Psoas muscle (tissue), 8 donors: ENCODE results near the gene SH3GLB2. TPM values are rescaled to one million over a fixed set of nuclear protein-coding genes. Genes with fewer than 3 reads are reported as not detected.

Experiments
- ATAC-seq, 4 donors: fragments of 200-7000 bp; cut with Tn5 transposase; one replicate each; pipeline ENCODE4 v1.9.1; 2020; ENCODE audit warnings: moderate library complexity in 3 of 4, mild to moderate bottlenecking in 2 of 4
- DNase-seq, 2 donors: peaks; one replicate each; pipeline ENCODE4 v3.0.0-alpha.2; 2020
- H3K27ac ChIP-seq: fragments of 200-600 bp; one replicate; pipeline ENCODE4 v1.8.0; 2022
- H3K27me3 ChIP-seq, 3 donors: fragments of 200-600 bp in 1 of 3; one replicate each; pipeline versions ENCODE4 v1.6.1 to v1.8.0; 2013 to 2022; ENCODE audit warnings: low read length in 2 of 3, mild to moderate bottlenecking in 2 of 3, moderate library complexity in 1 of 3; ENCODE audit not compliant: insufficient read depth in 3 of 3
- H3K36me3 ChIP-seq, 2 donors: fragments of 200-600 bp in 1 of 2; one replicate each; pipeline versions ENCODE4 v1.6.1 to v1.8.0; 2013 to 2022; ENCODE audit warnings: low read depth in 1 of 2, mild to moderate bottlenecking in 1 of 2, moderate library complexity in 1 of 2; ENCODE audit not compliant: insufficient read depth in 1 of 2
- H3K4me1 ChIP-seq: fragments of 200-600 bp; one replicate; pipeline ENCODE4 v1.8.0; 2022
- H3K4me3 ChIP-seq: fragments of 200-600 bp; one replicate; pipeline ENCODE4 v1.8.0; 2022; ENCODE audit warnings: mild to moderate bottlenecking
- H3K9me3 ChIP-seq: fragments of 200-600 bp; one replicate; pipeline ENCODE4 v1.8.0; 2022
- CTCF ChIP-seq: fragments of 200-600 bp; IDR thresholded peaks from one replicate; pipeline ENCODE4 v1.8.0; 2022; ENCODE audit warnings: antibody characterized with exemption
- WGBS, 3 donors: extraction: QIAGEN DNeasy Blood & Tissue Kit; methylation state at CpG; one replicate each; pipeline versions ENCODE4 v1.1.6 to v1.1.7; 2013; 5-methylcytosine and 5-hydroxymethylcytosine counted together
- intact Hi-C, 2 donors: fragments of 100-400 bp; cut with DNase I; formaldehyde crosslinking; loops; one replicate each; pipeline versions ENCODE4 v1.11.0 to v1.14.2; 2022
- long read RNA-seq, 2 donors: library from polyadenylated mRNA; unstranded; transcript quantifications; one replicate each; pipeline ENCODE4 v2.0.0, GENCODE V29; 2021
- polyA plus RNA-seq, 3 donors: library from polyadenylated mRNA; stranded (reverse); fragments of 200-250 nt; gene quantifications; one replicate each; pipeline ENCODE4 v1.2.3, GENCODE V29; 2013
- total RNA-seq, 4 donors: library from RNA; stranded (reverse); fragmentation: NEBNext Ultra II Directional in 2 of 4; extraction: Animal tissue kit (Norgen Biotek cat#: 25700) in 2 of 4; gene quantifications; one replicate each; pipeline versions ENCODE4 v1.2.1 to v1.2.4, GENCODE V29; 2021 to 2023
- donor health status: healthy with polysubstance abuse.
- donor health status: DM: no; HTN: no; CAD: no; lungs with moderate emphysema.
- donor health status: Bipolar disorder and iron deficiency.
- donor health status: healthy.
- donor health status: DM: yes; HTN: yes; CAD: no.
- donor health status: DM: no; HTN: no; CAD: no.
- donor health status: DM: no; HTN: no; CAD: no.
- donor health status: DM: yes; HTN: yes; CAD: no.

SH3GLB2 gene
- total RNA-seq (10 to 100 TPM; 33.8 to 56.8 (median 45.1) TPM), polyA plus RNA-seq (10 to 100 TPM; 22.2 to 33.5 (median 28.0) TPM)
- long read RNA-seq, donor 1, transcript SH3GLB2-203 (11 exons, 2,982 nt): major isoform, 61 of 82 reads
- long read RNA-seq, donor 1, transcript SH3GLB2-202 (12 exons, 1,365 nt): minor isoform, 7 of 82 reads
- long read RNA-seq, donor 1, partial matches to known transcripts: 5 of 82 reads
- long read RNA-seq, donor 1, other reads (novel, unspliced or antisense): 9 of 82 reads
- long read RNA-seq, donor 2, transcript SH3GLB2-202 (12 exons, 1,365 nt): minor isoform, 9 of 140 reads
- long read RNA-seq, donor 2, transcript SH3GLB2-203 (11 exons, 2,982 nt): major isoform, 99 of 140 reads
- long read RNA-seq, donor 2, partial matches to known transcripts: 6 of 140 reads
- long read RNA-seq, donor 2, other reads (novel, unspliced or antisense): 26 of 140 reads

- DNase-seq: peak; percentile 93 to 98
- peak within 1 kb of the TSS; percentile 92 for H3K4me3 ChIP-seq
- TF ChIP-seq CTCF: peak; percentile 91
- WGBS, 3 donors: 2 to 7% (median 4%) methylated on average over 20 to 60 of the region's 60 CpGs
- peak within 1 kb of the TSS; percentile 88 for H3K27ac ChIP-seq
- no peaks in the 10 kb centered on the region for H3K27me3 ChIP-seq
- no peaks in the 10 kb centered on the region for H3K36me3 ChIP-seq
- intact Hi-C loops: loop anchor here (5.0 kb wide), 2 partner anchors 81 to 146 kb away; partner anchors contain the start of genes DOLK (in 1 of the 2), KYAT1 (in 1 of the 2), LRRC8A (in 1 of the 2) and NUP188 (in 1 of the 2)
- H3K9me3 ChIP-seq: no peaks in the 10 kb centered on the region
- ATAC-seq: peak; percentile 88 to 93 (median 90)
- peaks cover 20% of the 10 kb centered on the region for H3K4me1 ChIP-seq
These were observed at the start of gene SH3GLB2 for GRCh38 chr9:129028192-129028966. Gene SH3GLB2 (minus strand): TSS chr9:129028331. CDS start chr9:129028154, 177 bp downstream.

GRCh38 chr9:129077236-129077635 is 49.1 kb upstream of the SH3GLB2 start:
- no peaks in the 10 kb centered on the region for H3K36me3 ChIP-seq
- ATAC-seq (no peak), DNase-seq (no peak)
- H3K9me3 ChIP-seq: no peaks in the 10 kb centered on the region
- 86 to 89% (median 87%) methylated on average over 10 of the region's 10 CpGs for WGBS, 3 donors
- intact Hi-C loops: no loop called here
- no peak for TF ChIP-seq CTCF
- H3K27me3 ChIP-seq: no peaks in the 10 kb centered on the region
- H3K4me3 ChIP-seq: no peak overlapping the region
- peaks cover 7% of the 10 kb centered on the region for H3K4me1 ChIP-seq
- no peak overlapping the region for H3K27ac ChIP-seq

- DNase-seq: no peak
- 85 to 89% (median 87%) methylated on average over 11 of the region's 11 CpGs for WGBS, 3 donors
These were observed 48.5 kb upstream of the SH3GLB2 start for GRCh38 chr9:129076640-129077037.

GRCh38 chr9:129075996-129076639 is 48.0 kb upstream of the SH3GLB2 start:
- Histone ChIP-seq H3K27ac (no peak overlapping the region), H3K4me1 (no peaks in the 10 kb centered on the region), H3K27me3 (no peaks in the 10 kb centered on the region), H3K36me3 (no peaks in the 10 kb centered on the region), H3K9me3 (no peaks in the 10 kb centered on the region), H3K4me3 (no peak overlapping the region)
- TF ChIP-seq CTCF: no peak
- 75 to 82% (median 75%) methylated on average over 13 to 16 of the region's 16 CpGs for WGBS, 3 donors
- DNase-seq (no peak), ATAC-seq (no peak)
- intact Hi-C loops: no loop called here

More at GRCh38 chr9:129076640-129077037, 48.5 kb upstream of the SH3GLB2 start:
- no peaks in the 10 kb centered on the region for H3K27me3 ChIP-seq
- no peaks in the 10 kb centered on the region for H3K9me3 ChIP-seq
- H3K4me1 ChIP-seq: peaks cover under 1% of the 10 kb centered on the region
- no peak for TF ChIP-seq CTCF
- ATAC-seq: no peak
- H3K27ac ChIP-seq: no peak overlapping the region
- intact Hi-C loops: no loop called here
- H3K36me3 ChIP-seq: no peaks in the 10 kb centered on the region
- no peak overlapping the region for H3K4me3 ChIP-seq
